ENCODE data around the gene HEPH. TPM values are rescaled to one million over a fixed set of nuclear protein-coding genes. Genes with fewer than 3 reads are reported as not detected.

HEPH gene
- total and polyA plus RNA-seq, 9 of the 15 experiments (the other 6 are each of a cell fraction or from before 2014, with no cell fraction given) = 22.4 to 67.6 (median 42.9) TPM

DNA sequence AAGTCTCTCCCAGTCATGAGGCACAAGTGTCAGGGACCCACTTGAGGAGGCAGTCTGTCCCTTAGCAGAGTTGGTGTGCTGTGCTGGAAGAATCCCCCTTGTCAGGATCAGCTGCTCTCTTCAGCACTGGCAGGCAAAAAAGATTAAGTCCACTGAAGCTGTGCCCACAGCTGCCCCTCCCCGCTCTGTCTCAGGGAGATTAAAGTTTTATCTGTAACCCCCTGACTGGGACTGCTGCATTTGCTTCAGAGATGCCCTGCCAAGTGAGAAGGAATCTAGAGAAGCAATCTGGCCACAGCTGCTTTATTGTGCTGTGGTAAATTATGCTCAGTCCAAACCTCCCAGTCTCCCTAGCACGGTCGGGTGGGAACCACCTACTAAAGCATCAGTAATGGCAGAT lies 37.4 kb upstream of the HEPH start (continued):
- TF ChIP-seq, protein P1, sequence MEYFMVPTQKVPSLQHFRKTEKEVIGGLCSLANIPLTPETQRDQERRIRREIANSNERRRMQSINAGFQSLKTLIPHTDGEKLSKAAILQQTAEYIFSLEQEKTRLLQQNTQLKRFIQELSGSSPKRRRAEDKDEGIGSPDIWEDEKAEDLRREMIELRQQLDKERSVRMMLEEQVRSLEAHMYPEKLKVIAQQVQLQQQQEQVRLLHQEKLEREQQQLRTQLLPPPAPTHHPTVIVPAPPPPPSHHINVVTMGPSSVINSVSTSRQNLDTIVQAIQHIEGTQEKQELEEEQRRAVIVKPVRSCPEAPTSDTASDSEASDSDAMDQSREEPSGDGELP (CRISPR knock-in tag; IDR thresholded peaks at IDR 0.05; ENCODE audit: borderline replicate concordance) = peak; percentile 28; the same call in 1 of the 2 replicates
- TF ChIP-seq, protein P2, sequence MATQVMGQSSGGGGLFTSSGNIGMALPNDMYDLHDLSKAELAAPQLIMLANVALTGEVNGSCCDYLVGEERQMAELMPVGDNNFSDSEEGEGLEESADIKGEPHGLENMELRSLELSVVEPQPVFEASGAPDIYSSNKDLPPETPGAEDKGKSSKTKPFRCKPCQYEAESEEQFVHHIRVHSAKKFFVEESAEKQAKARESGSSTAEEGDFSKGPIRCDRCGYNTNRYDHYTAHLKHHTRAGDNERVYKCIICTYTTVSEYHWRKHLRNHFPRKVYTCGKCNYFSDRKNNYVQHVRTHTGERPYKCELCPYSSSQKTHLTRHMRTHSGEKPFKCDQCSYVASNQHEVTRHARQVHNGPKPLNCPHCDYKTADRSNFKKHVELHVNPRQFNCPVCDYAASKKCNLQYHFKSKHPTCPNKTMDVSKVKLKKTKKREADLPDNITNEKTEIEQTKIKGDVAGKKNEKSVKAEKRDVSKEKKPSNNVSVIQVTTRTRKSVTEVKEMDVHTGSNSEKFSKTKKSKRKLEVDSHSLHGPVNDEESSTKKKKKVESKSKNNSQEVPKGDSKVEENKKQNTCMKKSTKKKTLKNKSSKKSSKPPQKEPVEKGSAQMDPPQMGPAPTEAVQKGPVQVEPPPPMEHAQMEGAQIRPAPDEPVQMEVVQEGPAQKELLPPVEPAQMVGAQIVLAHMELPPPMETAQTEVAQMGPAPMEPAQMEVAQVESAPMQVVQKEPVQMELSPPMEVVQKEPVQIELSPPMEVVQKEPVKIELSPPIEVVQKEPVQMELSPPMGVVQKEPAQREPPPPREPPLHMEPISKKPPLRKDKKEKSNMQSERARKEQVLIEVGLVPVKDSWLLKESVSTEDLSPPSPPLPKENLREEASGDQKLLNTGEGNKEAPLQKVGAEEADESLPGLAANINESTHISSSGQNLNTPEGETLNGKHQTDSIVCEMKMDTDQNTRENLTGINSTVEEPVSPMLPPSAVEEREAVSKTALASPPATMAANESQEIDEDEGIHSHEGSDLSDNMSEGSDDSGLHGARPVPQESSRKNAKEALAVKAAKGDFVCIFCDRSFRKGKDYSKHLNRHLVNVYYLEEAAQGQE (IDR thresholded peaks at IDR 0.05; ENCODE audit: borderline replicate concordance) = no peak
- TF ChIP-seq, protein P2 (CRISPR knock-in tag; IDR thresholded peaks at IDR 0.05; ENCODE audit: low read depth) = no peak
- TF ChIP-seq RCOR1 (IDR thresholded peaks at IDR 0.05; ENCODE audit: borderline replicate concordance in 1 of 2, low read depth in 2 of 2, low read length in 2 of 2) = 0 out of 4 replicates have a peak, but pooled peaks of 1 of the 2 experiments have one; percentile 19
- TF ChIP-seq, protein P3, sequence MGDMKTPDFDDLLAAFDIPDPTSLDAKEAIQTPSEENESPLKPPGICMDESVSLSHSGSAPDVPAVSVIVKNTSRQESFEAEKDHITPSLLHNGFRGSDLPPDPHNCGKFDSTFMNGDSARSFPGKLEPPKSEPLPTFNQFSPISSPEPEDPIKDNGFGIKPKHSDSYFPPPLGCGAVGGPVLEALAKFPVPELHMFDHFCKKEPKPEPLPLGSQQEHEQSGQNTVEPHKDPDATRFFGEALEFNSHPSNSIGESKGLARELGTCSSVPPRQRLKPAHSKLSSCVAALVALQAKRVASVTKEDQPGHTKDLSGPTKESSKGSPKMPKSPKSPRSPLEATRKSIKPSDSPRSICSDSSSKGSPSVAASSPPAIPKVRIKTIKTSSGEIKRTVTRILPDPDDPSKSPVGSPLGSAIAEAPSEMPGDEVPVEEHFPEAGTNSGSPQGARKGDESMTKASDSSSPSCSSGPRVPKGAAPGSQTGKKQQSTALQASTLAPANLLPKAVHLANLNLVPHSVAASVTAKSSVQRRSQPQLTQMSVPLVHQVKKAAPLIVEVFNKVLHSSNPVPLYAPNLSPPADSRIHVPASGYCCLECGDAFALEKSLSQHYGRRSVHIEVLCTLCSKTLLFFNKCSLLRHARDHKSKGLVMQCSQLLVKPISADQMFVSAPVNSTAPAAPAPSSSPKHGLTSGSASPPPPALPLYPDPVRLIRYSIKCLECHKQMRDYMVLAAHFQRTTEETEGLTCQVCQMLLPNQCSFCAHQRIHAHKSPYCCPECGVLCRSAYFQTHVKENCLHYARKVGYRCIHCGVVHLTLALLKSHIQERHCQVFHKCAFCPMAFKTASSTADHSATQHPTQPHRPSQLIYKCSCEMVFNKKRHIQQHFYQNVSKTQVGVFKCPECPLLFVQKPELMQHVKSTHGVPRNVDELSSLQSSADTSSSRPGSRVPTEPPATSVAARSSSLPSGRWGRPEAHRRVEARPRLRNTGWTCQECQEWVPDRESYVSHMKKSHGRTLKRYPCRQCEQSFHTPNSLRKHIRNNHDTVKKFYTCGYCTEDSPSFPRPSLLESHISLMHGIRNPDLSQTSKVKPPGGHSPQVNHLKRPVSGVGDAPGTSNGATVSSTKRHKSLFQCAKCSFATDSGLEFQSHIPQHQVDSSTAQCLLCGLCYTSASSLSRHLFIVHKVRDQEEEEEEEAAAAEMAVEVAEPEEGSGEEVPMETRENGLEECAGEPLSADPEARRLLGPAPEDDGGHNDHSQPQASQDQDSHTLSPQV (IDR thresholded peaks at IDR 0.05) = no peak
- no peak for TF ChIP-seq BCL6 (CRISPR knock-in tag; IDR thresholded peaks at IDR 0.05)
- peak; percentile 20; the same call in 1 of the 2 replicates for TF ChIP-seq STAT5A (IDR thresholded peaks at IDR 0.05; ENCODE audit: borderline replicate concordance, low read length)
- TF ChIP-seq ZSCAN32 (CRISPR knock-in tag; IDR thresholded peaks at IDR 0.05) = no peak
- TF ChIP-seq YBX1 (IDR thresholded peaks at IDR 0.05) = no peak
